ENCODE results near the gene ZNF532. TPM values are rescaled to one million over a fixed set of nuclear protein-coding genes. Genes with fewer than 3 reads are reported as not detected.
"Not testable (repeated sequence)": the region's sequence is repeated elsewhere in the genome, so short reads cannot be mapped to it uniquely, and the experiment has no call there.

ZNF532 gene
- total RNA-seq, 1 experiment from 2014 or later, result 13.5 TPM

DNA sequence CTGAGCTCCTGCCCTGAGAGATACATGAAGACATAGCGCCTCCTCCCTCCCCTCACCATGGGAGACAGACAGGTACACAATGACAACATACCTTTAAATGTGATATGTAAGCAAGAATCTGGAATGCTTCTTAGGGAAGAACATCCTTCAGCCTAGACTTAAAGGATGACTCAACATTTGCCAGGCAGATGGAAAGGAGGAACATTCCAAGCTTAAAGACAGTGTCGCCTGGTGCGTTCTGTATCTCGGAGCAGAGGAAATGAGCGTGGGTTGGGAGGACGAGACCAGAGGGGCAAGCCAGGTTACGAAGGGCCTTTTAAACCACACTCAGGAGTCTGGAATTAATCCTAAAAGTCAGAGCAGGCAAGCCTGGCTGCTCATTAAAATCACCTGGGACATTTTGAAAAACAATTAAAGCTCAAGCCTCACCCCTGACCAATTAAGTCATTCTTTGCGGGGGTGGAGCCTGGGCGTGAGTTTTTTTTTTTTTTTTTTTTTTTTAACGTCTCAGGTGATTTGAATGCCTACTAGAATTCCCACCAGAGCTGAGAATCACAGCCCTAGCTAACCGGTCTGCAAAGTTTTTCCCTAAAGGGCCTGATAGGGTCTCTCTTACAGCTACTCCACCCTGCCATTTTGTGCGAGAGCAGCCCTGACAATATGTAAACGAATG lies 143.8 kb downstream of the ZNF532 start:
- DNase-seq (ENCODE audit: low spot score), result peak; percentile 57

DNA sequence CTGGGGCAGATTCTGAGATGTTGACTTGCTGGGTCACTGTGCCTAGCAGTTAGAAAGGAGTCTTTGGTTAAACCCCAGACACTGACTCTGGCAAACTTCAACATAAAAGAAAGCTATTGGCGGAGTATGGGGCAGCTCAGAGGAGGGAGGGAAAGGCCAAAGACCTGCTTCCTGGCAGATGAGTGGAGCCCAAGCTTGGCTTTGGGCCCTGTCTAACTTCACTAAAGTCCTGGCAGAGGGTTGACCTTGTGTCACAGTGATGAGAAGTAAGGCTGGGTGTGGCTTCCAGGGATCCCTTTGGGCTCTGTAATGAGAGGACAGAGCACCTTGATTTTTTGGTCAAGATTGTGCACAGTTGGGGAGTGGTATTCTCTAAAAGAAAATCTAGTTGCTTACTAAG lies 145.2 kb downstream of the ZNF532 start:
- no peak for DNase-seq (ENCODE audit: low spot score)

DNA sequence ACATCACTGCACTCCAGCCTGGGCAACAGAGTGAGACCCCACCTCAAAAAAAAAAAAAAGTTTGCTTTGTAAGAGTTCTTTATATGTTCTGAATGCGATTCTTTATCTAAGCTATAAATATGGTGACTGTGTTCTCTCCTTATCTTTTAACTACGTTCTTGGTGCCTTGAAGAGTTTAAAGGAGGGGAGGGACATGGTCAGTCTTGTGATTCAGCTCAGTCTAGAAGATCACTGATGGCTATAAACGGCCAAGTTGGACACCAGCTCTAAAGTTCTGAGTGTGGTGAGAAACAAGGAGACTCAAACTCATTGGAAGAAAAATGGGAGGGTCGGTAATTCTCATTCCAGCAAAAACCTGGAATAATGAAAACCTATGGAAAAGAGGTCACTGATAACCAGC lies 146.6 kb downstream of the ZNF532 start:
- no peak for DNase-seq (ENCODE audit: low spot score)

DNA sequence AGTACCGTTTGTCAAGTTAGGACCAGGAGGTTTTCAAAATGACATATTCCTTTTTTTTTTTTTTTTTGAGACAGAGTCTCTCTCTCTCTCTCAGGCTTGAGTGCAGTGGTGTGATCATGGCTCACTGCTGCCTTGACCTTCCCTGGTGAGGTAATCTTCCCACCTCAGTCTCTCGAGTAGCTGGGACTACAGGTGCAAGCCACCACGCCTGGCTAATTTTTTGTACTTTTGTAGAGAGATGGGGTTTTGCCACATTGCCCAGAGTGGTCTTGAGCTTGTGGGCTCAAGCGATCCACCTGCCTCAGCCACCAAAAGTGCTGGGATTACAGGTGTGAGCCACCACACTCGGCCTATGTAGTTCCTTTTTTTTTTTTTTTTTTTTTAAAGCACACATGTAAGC lies 147.1 kb downstream of the ZNF532 start:
- no peak for DNase-seq (ENCODE audit: low spot score)

- DNase-seq (ENCODE audit: low spot score), result no peak
Observed at GRCh38 chr18:59012815-59013705, 148.4 kb downstream of the ZNF532 start.

GRCh38 chr18:59013744-59014143 lies 149.1 kb downstream of the ZNF532 start:
- DNase-seq (ENCODE audit: low spot score), result no peak

DNA sequence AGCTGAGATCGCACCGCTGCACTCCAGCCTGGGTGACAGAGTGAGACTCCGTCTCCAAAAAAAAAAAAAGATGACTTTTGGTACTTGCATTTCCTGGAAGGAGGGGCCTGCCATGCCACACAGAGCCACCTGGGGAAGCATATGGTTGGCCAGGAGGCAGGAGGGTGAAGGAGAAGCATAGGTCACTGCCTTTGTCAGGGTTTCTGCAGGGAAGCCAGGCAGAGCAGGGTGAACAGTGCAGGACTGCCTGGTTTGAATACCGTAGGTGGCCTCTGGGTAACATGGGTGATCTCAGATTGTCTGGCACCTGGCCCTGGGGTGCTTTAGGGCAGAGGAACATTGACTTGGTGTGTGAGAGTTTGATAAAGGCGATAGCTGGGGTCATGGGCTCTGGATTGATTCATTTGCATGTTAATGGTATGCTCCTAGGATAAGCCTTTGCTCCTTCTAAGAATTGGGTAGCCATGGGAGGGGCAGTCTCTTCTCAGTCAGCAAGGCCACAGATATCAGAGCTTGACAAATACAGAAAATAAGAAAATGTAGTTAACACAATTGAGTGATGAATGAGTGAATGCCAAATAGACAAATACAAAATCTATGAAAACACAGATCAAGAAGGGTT lies 151.0 kb downstream of the ZNF532 start:
- DNase-seq (ENCODE audit: low spot score), result no peak

- no peak for DNase-seq (ENCODE audit: low spot score)
Observed at GRCh38 chr18:59021500-59021899, 156.8 kb downstream of the ZNF532 start.

DNA sequence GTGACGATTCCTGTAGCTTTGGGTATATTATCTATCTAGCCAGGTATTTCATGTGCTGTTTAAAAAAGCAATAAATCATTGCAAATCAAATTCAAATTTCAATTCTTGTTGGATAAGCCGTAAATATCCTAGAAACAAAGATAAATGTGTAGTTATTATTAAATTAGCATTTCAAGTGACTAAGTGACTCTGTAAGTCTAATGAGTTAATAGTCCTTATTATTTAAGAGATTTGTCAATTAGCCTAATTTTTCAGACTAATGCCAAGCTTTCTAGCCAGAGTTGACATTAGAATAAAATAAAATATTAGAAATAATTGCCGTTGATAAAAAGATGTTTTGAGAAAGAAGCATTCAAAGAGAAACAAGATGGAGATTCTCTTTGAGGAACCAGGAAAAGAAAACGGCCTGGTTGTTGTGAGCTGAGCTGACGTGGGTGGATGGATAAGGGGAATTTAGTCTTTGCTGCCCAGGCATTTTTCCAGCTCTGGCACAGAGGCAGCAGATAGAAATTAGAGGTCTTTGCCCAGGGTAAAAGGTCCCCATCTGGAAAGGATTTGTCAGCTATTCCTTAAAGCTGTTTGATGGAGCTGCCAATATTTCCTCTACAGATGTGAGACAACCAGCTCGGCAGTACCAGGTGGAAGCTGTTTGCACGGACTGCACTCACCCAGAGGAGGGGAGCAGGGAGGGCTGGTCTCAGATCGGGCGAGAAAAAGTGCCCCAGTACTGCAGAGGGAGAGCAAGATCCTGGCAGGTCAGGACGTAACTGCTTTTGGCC lies 157.7 kb downstream of the ZNF532 start:
- DNase-seq (ENCODE audit: low spot score), result no peak

GRCh38 chr18:59024829-59025228 lies 160.2 kb downstream of the ZNF532 start:
- DNase-seq (ENCODE audit: low spot score), result no peak

DNA sequence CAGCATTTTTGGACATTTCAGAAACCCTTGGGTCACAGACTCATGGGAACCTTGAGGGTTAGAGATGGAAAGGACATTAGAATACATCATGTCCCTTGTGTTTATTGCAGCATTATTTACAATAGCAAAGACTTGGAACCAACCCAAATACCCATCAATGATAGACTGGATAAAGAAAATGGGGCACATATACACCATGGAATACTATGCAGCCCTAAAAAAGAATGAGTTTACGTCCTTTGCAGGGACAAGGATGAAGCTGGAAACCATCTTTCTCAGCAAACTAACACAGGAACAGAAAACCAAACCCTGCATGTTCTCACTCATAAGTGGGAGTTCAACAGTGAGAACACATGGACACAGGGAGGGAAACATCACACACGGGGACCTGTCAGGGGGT lies 160.9 kb downstream of the ZNF532 start:
- DNase-seq (ENCODE audit: low spot score), result not testable (repeated sequence)

DNA sequence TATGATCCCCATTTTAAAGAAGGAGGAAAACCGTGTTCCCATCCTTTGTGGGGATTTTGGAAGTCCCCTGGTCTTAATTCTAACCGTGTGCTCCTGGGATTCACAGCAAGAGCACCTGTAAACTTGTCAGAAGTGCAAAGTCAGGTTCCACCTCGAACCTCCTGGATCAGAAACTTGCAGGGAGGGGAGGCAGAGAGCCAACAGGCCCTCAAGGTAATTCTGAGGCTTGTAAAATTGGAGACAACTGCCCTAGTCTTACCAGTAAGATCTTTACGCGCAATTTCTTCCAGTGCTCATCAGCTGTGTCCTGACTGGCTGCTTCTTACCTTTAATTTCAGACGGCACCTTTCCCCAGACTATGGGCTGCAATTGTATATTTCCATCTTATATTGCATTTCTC lies 161.7 kb downstream of the ZNF532 start:
- no peak for DNase-seq (ENCODE audit: low spot score)

GRCh38 chr18:59026831-59027410 lies 162.2 kb downstream of the ZNF532 start:
- DNase-seq (ENCODE audit: low spot score), result no peak

GRCh38 chr18:59029663-59030429 lies 165.2 kb downstream of the ZNF532 start:
- DNase-seq (ENCODE audit: low spot score), result no peak

DNA sequence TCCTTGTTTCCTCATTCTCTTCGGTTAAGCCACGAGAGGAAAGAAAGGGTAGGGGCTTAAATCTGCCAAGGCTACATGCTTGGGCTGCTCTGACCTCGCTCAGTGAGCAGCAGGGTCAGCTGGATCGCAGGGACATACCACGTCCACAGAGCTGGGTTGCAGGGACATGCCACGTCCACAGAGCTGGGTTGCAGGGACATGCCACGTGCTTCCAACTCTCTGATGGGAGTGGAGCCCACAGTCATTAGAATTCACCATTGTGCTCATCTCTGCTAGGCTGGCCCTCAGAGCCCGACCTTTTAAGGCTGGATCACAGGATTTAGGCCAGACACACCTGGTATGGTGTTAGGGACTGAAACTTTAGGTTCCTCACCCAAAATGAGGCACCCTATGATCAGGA lies 167.6 kb downstream of the ZNF532 start:
- DNase-seq (ENCODE audit: low spot score), result no peak

DNA sequence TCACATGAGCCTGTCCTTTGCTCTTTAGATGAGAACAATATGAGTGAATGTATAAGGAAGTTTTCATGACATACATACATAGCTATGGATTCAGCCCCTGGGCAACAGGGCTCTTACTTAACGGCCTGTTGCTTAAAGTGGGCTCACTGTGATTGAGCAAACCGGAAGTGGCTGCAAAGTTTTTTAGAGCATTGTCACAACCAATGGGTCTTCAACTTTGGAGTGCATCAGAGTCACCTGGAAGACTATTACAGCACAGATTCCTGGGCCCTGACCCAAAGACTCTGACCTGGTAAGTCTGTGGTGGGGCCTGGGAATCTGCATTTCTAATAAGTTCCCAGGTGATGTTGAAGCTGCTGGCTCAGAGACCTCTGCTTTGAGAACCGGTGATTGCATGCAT lies 168.7 kb downstream of the ZNF532 start:
- DNase-seq (ENCODE audit: low spot score), result no peak

DNA sequence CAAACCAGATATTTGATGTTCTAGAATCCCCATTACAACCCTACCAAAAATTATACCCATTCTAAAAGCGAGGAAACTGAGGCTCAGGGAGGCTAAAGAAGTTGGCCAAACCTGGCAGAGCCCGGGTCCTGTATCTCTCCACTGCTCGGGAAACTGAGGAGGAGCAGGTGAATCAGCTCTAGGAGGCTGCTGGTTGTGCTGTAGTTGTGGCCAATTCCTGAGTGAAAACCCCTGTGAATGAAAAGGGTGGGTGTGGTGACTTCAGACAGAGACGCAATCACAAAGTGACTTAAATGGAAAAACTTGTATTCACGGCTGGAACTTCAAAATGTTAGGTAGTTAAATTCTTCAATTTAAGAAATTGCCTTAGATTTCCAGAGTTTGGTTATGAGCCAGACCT lies 169.3 kb downstream of the ZNF532 start:
- no peak for DNase-seq (ENCODE audit: low spot score)

DNA sequence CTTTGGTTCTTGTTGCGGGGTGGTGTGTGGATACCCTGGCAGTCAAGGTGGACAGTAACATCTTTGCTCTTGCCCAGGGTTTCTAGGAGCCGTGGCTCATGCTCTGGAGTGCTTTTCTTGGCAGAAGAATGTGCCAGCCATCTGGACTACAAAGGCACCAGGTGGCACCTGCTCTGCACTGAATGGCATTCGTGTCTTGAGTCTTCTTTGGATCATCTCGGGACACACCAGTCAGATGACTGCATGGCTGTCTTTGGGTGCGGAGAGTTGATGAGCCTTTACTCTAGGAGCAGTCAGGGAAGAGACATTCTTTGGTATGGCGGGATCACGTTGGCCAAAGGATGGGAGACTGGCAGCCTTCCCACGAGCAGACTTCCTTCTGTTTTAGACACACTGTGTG lies 170.9 kb downstream of the ZNF532 start:
- no peak for DNase-seq (ENCODE audit: low spot score)
